ENCODE data around the gene FMN1. TPM values are rescaled to one million over a fixed set of nuclear protein-coding genes. Genes with fewer than 3 reads are reported as not detected.

FMN1 gene
- total and polyA plus RNA-seq, 2 of the 8 experiments (the other 6 are each of a cell fraction or from before 2014, with no cell fraction given): 0.27 to 3.7 TPM

DNA sequence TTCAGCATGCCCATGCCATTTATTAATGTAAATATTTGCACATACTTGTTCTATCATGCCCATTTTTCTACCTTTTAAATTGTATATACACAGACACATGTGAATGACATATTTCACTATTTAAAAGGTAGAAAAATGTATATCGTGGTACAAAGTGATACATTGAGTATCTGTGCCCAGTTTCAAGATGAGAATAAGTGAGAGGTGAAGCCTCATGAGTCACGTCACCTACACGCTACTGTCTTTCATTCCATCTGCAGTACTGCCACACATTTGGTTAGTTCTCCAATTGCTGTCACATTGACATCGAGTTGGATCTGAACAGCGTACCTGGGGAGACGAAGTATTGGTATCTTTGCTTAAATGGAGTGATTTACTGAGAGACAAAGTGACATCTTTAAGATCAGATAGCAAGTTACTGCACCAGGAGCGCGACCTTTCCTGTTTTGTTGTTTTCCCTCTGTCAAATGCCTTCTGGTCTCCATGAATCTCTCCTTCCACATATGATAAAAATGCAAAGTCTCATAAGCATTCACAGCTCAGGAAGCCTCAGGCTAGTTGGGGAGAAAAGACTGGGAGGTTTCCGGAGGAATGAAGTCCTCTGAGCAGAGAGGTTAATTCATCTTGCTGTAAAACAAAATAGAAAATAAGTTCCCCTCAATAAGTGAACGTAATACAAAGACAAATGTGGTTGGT is 464.7 kb downstream of the FMN1 start:
- H3K27ac ChIP-seq (ENCODE audit: low read depth, low read length): no peak overlapping the region
- no peak overlapping the region for H3K23ac ChIP-seq (ENCODE audit: insufficient read length)
- FAIRE-seq (no peak), DNase-seq (ENCODE audit: low read depth in 1 of 2, low spot score in 2 of 2) (no peak)
- TF ChIP-seq BRCA1 (IDR thresholded peaks at IDR 0.05; ENCODE audit: low read depth, low read length): no peak
- TF ChIP-seq BCL11A (IDR thresholded peaks at IDR 0.05; ENCODE audit: low read depth in 2 of 2, low read length in 2 of 2): no peak
- no peak overlapping the region for H3K9ac ChIP-seq (replicated peaks in 1 of 4; ENCODE audit: extremely low read depth in 1 of 4, low read depth in 3 of 4, low read length in 3 of 4)
- ChIA-PET POLR2A (ENCODE audit: partially characterized antibody) (no interaction called here), CTCF (ENCODE audit: partially characterized antibody) (interaction anchor here (1.0 kb wide), 1 partner anchor 264 kb away, joined by 3 read pairs; no protein-coding TSS in a partner anchor)
- H3K79me1 ChIP-seq (ENCODE audit: low read depth, low read length): no peaks in the 10 kb centered on the region
- no peaks in the 10 kb centered on the region for H3K36me3 ChIP-seq (ENCODE audit: control insufficient read depth in 2 of 4, insufficient read depth in 4 of 4, low read length in 3 of 4)
- no peak overlapping the region for H4K8ac ChIP-seq (ENCODE audit: extremely low read depth, insufficient read depth, low read length)
- no peak overlapping the region for H3K4me3 ChIP-seq (ENCODE audit: extremely low read depth in 1 of 4, insufficient read depth in 2 of 4, low read depth in 3 of 4, low read length in 4 of 4)
- H3K14ac ChIP-seq (ENCODE audit: insufficient read length): no peak overlapping the region
- H3K56ac ChIP-seq (replicated peaks; ENCODE audit: insufficient read length, low read depth, low read length): no peak overlapping the region
- no peak overlapping the region for H3K18ac ChIP-seq (ENCODE audit: extremely low read depth, low read length)
- H2BK20ac ChIP-seq (ENCODE audit: low read length): no peak overlapping the region
- no peaks in the 10 kb centered on the region for H3K9me3 ChIP-seq (ENCODE audit: insufficient read depth in 2 of 2, low read depth in 1 of 2, low read length in 1 of 2)
- H3K79me2 ChIP-seq (ENCODE audit: control insufficient read depth in 1 of 2, insufficient read depth in 2 of 2, low read length in 2 of 2): no peaks in the 10 kb centered on the region
- peaks cover 2% of the 10 kb centered on the region for H3K23me2 ChIP-seq (ENCODE audit: low read depth, low read length)
- H2BK120ac ChIP-seq (replicated peaks; ENCODE audit: low read depth, low read length): no peak overlapping the region
- no peak overlapping the region for H4K91ac ChIP-seq (replicated peaks; ENCODE audit: insufficient read length, low read length)
- H3K4ac ChIP-seq (replicated peaks; ENCODE audit: insufficient read length, low read depth, low read length): no peak overlapping the region
- no peak overlapping the region for H4K5ac ChIP-seq (ENCODE audit: insufficient read length, low read depth, low read length)
- H2BK12ac ChIP-seq (ENCODE audit: low read depth, low read length): no peak overlapping the region
- WGBS, 2 experiments (ENCODE audit: extremely low coverage in 1 of 2, insufficient coverage in 1 of 2, insufficient read length in 1 of 2, insufficient replicate concordance in 2 of 2, low coverage in 1 of 2, low lambda C conversion rate in 2 of 2, missing lambda C conversion rate in 1 of 2): 93% methylated on average over 10 of the region's 10 CpGs; no CpG with 5 or more reads in 1 of the 2 experiments
- no peak overlapping the region for H2BK5ac ChIP-seq (ENCODE audit: low read depth, low read length)
- H2BK15ac ChIP-seq (ENCODE audit: low read length): no peak overlapping the region
- no peaks in the 10 kb centered on the region; a peak in 1 of 7 replicates for H3K27me3 ChIP-seq (replicated peaks in 1 of 4; ENCODE audit: control insufficient read depth in 3 of 4, extremely low read depth in 1 of 4, insufficient read depth in 3 of 4, low read length in 3 of 4)
- 0 out of 2 replicates have a peak overlapping the region, but pooled peaks have one; percentile 13 for H2AFZ ChIP-seq (ENCODE audit: low read length)
- peaks cover 0 to 11% (median 6%) of the 10 kb centered on the region in 4 experiments; a peak in 5 of 7 replicates for H3K4me1 ChIP-seq (replicated peaks in 1 of 4; ENCODE audit: control insufficient read depth in 3 of 4, insufficient read depth in 4 of 4, low read length in 3 of 4)
- no peak overlapping the region for H2AK5ac ChIP-seq (ENCODE audit: low read depth, low read length)
- no peaks in the 10 kb centered on the region for H4K20me1 ChIP-seq (replicated peaks in 1 of 2; ENCODE audit: control insufficient read depth in 1 of 2, insufficient read depth in 2 of 2, low read length in 2 of 2)
- H3K4me2 ChIP-seq (ENCODE audit: insufficient read depth in 1 of 2, low read depth in 2 of 2, low read length in 2 of 2): peak overlapping the region in 1 of 2 experiments; percentile 66; a peak in 1 of 4 replicates
